Nephron (organoid): ENCODE data around the gene SCN4A.

Experiments
- H3K27ac Mint-ChIP-seq, 3 experiments: 2 replicates each; pipeline ENCODE4 v1.8.0; 2020; ENCODE audit warnings: mixed read lengths in 3 of 3, mild to moderate bottlenecking in 2 of 3, moderate library complexity in 1 of 3
- H3K27me3 Mint-ChIP-seq: 2 replicates; pipeline ENCODE4 v1.8.0; 2021; ENCODE audit warnings: low read depth, mild to moderate bottlenecking, moderate library complexity, mixed read lengths
- H3K36me3 Mint-ChIP-seq: 2 replicates; pipeline ENCODE4 v1.8.0; 2020; ENCODE audit warnings: low read depth, mixed read lengths
- H3K4me1 Mint-ChIP-seq: 2 replicates; pipeline ENCODE4 v1.8.0; 2020; ENCODE audit warnings: mixed read lengths
- H3K4me3 Mint-ChIP-seq, 3 experiments: 2 replicates each; pipeline ENCODE4 v1.8.0; 2020; ENCODE audit warnings: mild to moderate bottlenecking in 3 of 3, mixed read lengths in 3 of 3, moderate library complexity in 2 of 3
- H3K9me3 Mint-ChIP-seq: 2 replicates; pipeline ENCODE4 v1.8.0; 2020; ENCODE audit warnings: mixed read lengths
- TF ChIP-seq, protein P1 (sequence below), 3 experiments: fragments of 200-600 bp; sonication (generic); IDR thresholded peaks; one replicate each; pipeline ENCODE4 v1.5.0; 2021; ENCODE audit warnings: antibody characterized with exemption in 3 of 3; ENCODE audit not compliant: unreplicated experiment in 3 of 3

The SCN4A gene

DNA sequence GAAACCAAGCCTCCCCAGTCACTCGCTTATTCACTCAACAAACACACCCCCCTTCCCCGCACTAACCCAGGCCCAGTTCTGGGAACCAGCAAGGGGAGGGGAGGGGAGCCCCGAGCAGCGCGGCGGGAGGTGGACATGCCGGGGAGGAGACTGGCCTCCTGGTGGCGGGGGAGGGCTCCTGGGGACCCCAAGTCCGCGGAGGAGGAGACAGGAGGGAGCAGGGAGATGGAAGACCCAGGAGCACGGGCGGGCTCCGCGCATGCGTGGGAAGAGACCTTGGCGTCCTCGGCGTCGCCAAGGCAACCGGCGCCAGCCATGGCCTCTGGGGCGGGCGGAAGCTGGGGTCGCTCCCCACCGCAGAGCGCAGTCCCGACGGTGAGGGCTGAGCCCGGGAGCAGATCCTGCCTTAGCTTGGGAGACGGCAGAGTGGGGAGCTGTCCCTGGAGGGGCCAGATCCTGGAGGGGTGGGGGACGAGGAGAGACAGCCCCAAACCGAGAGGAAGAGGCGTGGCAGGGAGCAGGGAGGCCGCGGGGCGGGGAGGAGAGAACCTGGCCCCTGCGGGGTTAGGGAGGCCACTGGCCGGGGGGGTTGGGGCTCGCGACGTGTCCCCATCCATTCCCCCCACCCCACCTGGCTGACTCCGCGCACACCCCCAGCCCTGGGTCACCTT, 25.5 kb upstream of the SCN4A start, which contains the start of gene PRR29:
PRR29 (plus strand) TSS at position 302 of the 671 bp plus-strand sequence; CDS start at position 316, 14 bp downstream.
- H3K9me3 Mint-ChIP-seq: no peaks in the 10 kb centered on the region
- no peak within 1 kb of the TSS for H3K27ac Mint-ChIP-seq
- no peaks in the 10 kb centered on the region for H3K36me3 Mint-ChIP-seq
- TF ChIP-seq, protein P1, sequence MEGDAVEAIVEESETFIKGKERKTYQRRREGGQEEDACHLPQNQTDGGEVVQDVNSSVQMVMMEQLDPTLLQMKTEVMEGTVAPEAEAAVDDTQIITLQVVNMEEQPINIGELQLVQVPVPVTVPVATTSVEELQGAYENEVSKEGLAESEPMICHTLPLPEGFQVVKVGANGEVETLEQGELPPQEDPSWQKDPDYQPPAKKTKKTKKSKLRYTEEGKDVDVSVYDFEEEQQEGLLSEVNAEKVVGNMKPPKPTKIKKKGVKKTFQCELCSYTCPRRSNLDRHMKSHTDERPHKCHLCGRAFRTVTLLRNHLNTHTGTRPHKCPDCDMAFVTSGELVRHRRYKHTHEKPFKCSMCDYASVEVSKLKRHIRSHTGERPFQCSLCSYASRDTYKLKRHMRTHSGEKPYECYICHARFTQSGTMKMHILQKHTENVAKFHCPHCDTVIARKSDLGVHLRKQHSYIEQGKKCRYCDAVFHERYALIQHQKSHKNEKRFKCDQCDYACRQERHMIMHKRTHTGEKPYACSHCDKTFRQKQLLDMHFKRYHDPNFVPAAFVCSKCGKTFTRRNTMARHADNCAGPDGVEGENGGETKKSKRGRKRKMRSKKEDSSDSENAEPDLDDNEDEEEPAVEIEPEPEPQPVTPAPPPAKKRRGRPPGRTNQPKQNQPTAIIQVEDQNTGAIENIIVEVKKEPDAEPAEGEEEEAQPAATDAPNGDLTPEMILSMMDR (IDR thresholded peaks at IDR 0.05; ENCODE audit: unreplicated experiment in 3 of 3): no peak
- H3K4me3 Mint-ChIP-seq: peak within 1 kb of the TSS; percentile 82 to 89 (median 86)
- H3K27me3 Mint-ChIP-seq: peaks cover 29% of the 10 kb centered on the region
- peaks cover 18% of the 10 kb centered on the region for H3K4me1 Mint-ChIP-seq

DNA sequence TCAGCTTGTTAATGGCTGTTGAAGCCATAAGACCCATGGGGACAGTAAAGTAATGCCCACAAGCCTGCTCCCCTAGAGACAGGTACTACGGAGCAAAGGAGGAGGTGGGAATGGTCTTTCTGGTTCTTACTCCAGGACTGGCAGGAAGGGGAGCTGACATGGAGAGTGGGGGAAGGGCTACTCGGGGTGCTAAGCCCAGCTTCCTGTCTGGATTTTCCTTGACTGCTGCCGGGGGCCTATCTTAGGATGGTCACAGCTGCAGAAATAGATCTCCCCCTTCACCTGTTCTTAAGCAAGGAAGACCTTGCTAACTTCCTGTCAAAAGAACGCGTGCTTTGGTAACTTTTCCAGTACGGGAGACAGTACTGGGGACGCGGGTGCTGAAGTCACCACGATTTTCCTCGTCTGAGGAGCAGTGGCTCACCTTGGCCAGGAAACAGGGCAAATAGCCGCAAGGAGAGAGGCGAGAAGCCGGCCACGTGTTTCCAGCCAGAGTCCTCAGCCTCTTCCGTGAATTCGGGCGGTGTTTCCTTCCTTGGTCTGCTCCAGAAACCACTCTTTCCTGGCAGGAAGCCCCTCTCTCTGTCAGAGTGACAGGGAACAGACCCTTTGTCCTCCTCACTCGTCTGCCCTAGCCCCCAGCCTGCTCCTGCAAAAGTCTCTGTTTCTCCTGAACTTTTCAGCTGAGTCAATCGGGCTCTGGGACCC, 24.8 kb upstream of the SCN4A start:
- peak overlapping the region; percentile 82 to 89 (median 86) for H3K4me3 Mint-ChIP-seq
- no peaks in the 10 kb centered on the region for H3K9me3 Mint-ChIP-seq
- TF ChIP-seq, protein P1 (IDR thresholded peaks at IDR 0.05; ENCODE audit: unreplicated experiment in 3 of 3): no peak
- H3K36me3 Mint-ChIP-seq: no peaks in the 10 kb centered on the region
- peaks cover 32% of the 10 kb centered on the region for H3K27me3 Mint-ChIP-seq
- no peak overlapping the region for H3K27ac Mint-ChIP-seq
- peaks cover 18% of the 10 kb centered on the region for H3K4me1 Mint-ChIP-seq

DNA sequence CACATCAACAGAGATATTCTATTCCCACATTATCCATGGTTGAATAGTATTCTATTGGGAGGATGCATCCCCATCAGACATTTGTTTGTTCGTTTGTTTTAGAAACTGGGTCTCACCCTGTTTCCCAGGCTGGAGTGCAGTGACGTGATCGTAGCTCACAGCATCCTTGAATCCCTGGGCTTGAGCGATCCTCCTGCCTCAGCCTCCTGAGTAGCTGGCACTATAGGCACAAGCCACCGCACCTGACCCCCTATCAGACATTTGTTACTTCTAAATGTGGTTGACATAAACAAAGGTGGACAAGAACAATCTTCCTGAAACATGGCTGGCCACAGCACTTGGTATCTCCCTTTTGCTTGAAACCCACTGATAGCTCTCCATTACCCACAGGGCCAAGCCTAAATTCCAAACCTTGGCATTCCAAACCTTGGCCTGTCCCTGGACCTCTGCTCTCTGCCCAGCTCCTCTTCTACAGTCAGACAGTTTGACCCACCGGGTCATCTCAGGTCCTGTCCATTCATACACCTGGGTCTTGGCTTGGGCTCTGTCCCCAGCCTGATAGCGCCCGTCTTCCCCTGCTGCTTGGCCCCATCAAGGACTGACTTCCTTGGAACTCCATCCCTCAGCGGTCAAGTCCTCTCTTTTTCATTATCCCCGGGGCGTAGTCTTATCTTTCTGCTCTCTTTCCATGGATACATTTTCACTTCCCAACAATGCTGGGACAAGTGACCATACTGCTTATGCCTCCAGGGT, 23.9 kb upstream of the SCN4A start:
- no peaks in the 10 kb centered on the region for H3K36me3 Mint-ChIP-seq
- TF ChIP-seq, protein P1 (IDR thresholded peaks at IDR 0.05; ENCODE audit: unreplicated experiment in 3 of 3): no peak
- peaks cover 41% of the 10 kb centered on the region for H3K27me3 Mint-ChIP-seq
- H3K4me1 Mint-ChIP-seq: peaks cover 18% of the 10 kb centered on the region
- H3K27ac Mint-ChIP-seq: no peak overlapping the region
- no peaks in the 10 kb centered on the region for H3K9me3 Mint-ChIP-seq
- H3K4me3 Mint-ChIP-seq: peak overlapping the region in 2 of 3 experiments; percentile 82 to 86

DNA sequence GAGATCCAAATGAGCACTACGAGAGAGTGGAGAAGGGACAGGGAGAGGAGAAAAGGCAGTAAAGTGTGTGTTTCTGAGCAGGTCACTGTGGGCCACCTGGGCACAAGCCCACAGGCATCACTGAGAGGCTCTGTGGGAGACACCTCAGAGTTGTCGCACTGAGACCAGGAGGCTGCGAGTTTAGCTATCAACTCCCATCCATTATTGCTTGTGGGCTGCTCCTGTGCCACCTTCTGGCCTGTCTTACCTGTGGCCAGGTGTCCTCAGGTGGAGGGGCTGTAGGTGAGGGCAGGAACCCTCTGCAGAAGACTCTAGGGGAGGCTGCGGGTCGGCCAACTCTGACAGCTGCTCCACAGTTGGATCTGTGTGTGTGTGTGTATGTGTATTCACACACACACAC, 22.9 kb upstream of the SCN4A start:
- Mint-ChIP-seq H3K4me3 (peak overlapping the region; percentile 38 to 50 (median 40)), H3K27me3 (peaks cover 45% of the 10 kb centered on the region), H3K9me3 (no peaks in the 10 kb centered on the region), H3K27ac (no peak overlapping the region), H3K36me3 (no peaks in the 10 kb centered on the region), H3K4me1 (peaks cover 22% of the 10 kb centered on the region)
- TF ChIP-seq, protein P1 (IDR thresholded peaks at IDR 0.05; ENCODE audit: unreplicated experiment in 3 of 3): no peak

DNA sequence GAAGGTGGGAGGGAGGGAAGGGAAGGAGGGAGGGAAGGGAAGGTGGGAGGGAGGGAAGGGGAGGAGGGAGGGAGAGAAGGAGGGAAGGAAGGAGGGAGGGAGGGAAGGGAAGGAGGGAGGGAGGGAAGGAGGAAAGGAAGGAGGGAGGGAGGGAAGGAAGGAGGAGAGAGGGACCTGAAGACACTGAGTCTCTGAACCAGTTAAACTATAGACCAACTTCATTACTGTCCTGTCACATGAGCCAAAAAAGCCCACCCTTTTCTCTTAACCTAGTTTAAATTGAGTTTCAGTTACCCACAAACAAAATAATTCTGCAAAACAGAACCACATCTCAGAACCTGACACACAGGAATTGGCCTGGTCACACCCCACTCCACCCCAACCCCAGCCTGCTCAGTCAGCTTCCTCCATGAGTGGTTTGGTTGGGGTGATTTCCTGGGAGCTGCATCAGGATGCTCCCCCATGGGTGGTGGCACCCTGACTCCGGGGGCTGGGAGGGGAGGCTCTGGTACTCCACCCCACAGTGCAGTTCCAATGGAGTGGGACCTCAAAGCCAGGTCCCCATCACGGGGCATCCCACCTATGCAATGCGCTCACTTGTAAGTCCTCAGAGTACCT, 20.8 kb upstream of the SCN4A start:
- H3K4me3 Mint-ChIP-seq: no peak overlapping the region
- no peak overlapping the region for H3K27ac Mint-ChIP-seq
- H3K4me1 Mint-ChIP-seq: peaks cover 25% of the 10 kb centered on the region
- no peaks in the 10 kb centered on the region for H3K36me3 Mint-ChIP-seq
- peaks cover 46% of the 10 kb centered on the region for H3K27me3 Mint-ChIP-seq
- TF ChIP-seq, protein P1 (IDR thresholded peaks at IDR 0.05; ENCODE audit: unreplicated experiment in 3 of 3): no peak
- H3K9me3 Mint-ChIP-seq: no peaks in the 10 kb centered on the region
